Measurements from ENCODE around the gene THG1L.

- TF ChIP-seq EZH2 (IDR thresholded peaks at IDR 0.05; ENCODE audit: low read depth, unreplicated experiment) (no peak), CTCF (conservative IDR thresholded peaks at IDR 0.05; ENCODE audit: low read depth in 2 of 2) (no peak), POLR2AphosphoS5 (IDR thresholded peaks at IDR 0.05; ENCODE audit: low read depth) (no peak), EZH2phosphoT487 (IDR thresholded peaks at IDR 0.05; ENCODE audit: unreplicated experiment) (no peak), ETS1 (IDR thresholded peaks at IDR 0.05) (no peak)
These were observed 21.9 kb upstream of the THG1L start for GRCh38 chr5:157709346-157709745.
